WTC11 (cell line): Measurements from ENCODE around the gene DBH. TPM values are rescaled to one million over a fixed set of nuclear protein-coding genes. Genes with fewer than 3 reads are reported as not detected.
A peak's percentile ranks its signal among the peaks of the same experiment; 100 is the strongest.

Experiments
- ATAC-seq: fragments of 200-7000 bp; cut with Tn5 transposase; 2 replicates; pipeline ENCODE4 v1.10.0; 2021; ENCODE audit warnings: mild to moderate bottlenecking, moderate library complexity
- CTCF ChIA-PET: fragments of 300-600 bp; sonication (Branson Sonifier 250); formaldehyde crosslinking; loops from one replicate; lab custom pipeline; 2021; ENCODE audit warnings: antibody characterized with exemption; lab: Charles Lee
- POLR2A ChIA-PET: fragments of 350-600 bp; sonication (Branson Sonifier 250); formaldehyde crosslinking; loops from one replicate; lab custom pipeline; 2021; ENCODE audit warnings: antibody characterized with exemption; lab: Charles Lee
- DNase-seq: peaks from one replicate; pipeline ENCODE4 v3.0.0; 2021; ENCODE audit warnings: low spot score
- H3K27ac Mint-ChIP-seq: 2 replicates; pipeline ENCODE4 v1.8.0; 2021; ENCODE audit warnings: mixed read lengths
- H3K27me3 Mint-ChIP-seq: 2 replicates; pipeline ENCODE4 v1.8.0; 2021; ENCODE audit warnings: low read depth, mild to moderate bottlenecking, moderate library complexity, mixed read lengths
- H3K36me3 Mint-ChIP-seq: 2 replicates; pipeline ENCODE4 v1.8.0; 2021; ENCODE audit warnings: mixed read lengths
- H3K4me1 Mint-ChIP-seq: 2 replicates; pipeline ENCODE4 v1.8.0; 2022; ENCODE audit warnings: mixed read lengths
- H3K4me3 Mint-ChIP-seq: 2 replicates; pipeline ENCODE4 v1.8.0; 2021; ENCODE audit warnings: mild to moderate bottlenecking, moderate library complexity, mixed read lengths
- H3K9me3 Mint-ChIP-seq: 2 replicates; pipeline ENCODE4 v1.8.0; 2021; ENCODE audit warnings: mixed read lengths
- CREM ChIP-seq: sonication (generic); formaldehyde crosslinking; IDR thresholded peaks from 2 replicates; pipeline ENCODE4 v1.8.1; 2022; ENCODE audit warnings: mild to moderate bottlenecking, missing genetic modification reagents, moderate library complexity
- ELF4 ChIP-seq: sonication (generic); formaldehyde crosslinking; IDR thresholded peaks from 2 replicates; pipeline ENCODE4 v1.8.1; 2022; ENCODE audit warnings: low read depth, mild to moderate bottlenecking, moderate library complexity, missing genetic modification reagents
- FOXK1 ChIP-seq: sonication (generic); formaldehyde crosslinking; IDR thresholded peaks from 2 replicates; pipeline ENCODE4 v1.8.0; 2022; ENCODE audit warnings: mild to moderate bottlenecking, moderate library complexity, missing genetic modification reagents
- GRHL2 ChIP-seq: fragments of 250-450 bp; sonication (Bioruptor Pico); IDR thresholded peaks from 2 replicates; pipeline ENCODE4 v1.8.0; 2022; ENCODE audit warnings: mild to moderate bottlenecking, moderate library complexity; ENCODE audit not compliant: insufficient replicate concordance, severe bottlenecking
- JUN ChIP-seq: sonication (generic); formaldehyde crosslinking; IDR thresholded peaks from 2 replicates; pipeline ENCODE4 v1.8.0; 2023; ENCODE audit warnings: mild to moderate bottlenecking, missing genetic modification reagents
- NFATC4 ChIP-seq: fragments of 250-450 bp; sonication (Bioruptor Pico); IDR thresholded peaks from 2 replicates; pipeline ENCODE4 v1.9.0; 2021; ENCODE audit warnings: mild to moderate bottlenecking
- NFE2L1 ChIP-seq: sonication (generic); formaldehyde crosslinking; IDR thresholded peaks from 2 replicates; pipeline ENCODE4 v1.8.1; 2023; ENCODE audit warnings: missing genetic modification reagents
- NR1H2 ChIP-seq: sonication (generic); formaldehyde crosslinking; IDR thresholded peaks from 2 replicates; pipeline ENCODE4 v1.9.0; 2021; ENCODE audit warnings: mild to moderate bottlenecking, moderate library complexity, missing genetic modification reagents
- OVOL2 ChIP-seq: fragments of 250-450 bp; sonication (Bioruptor Pico); IDR thresholded peaks from 2 replicates; pipeline ENCODE4 v1.9.0; 2021; ENCODE audit warnings: mild to moderate bottlenecking, borderline replicate concordance
- RORB ChIP-seq: fragments of 250-450 bp; sonication (Bioruptor Pico); IDR thresholded peaks from 2 replicates; pipeline ENCODE4 v1.9.0; 2021; ENCODE audit warnings: mild to moderate bottlenecking
- SP1 ChIP-seq: sonication (generic); formaldehyde crosslinking; conservative IDR thresholded peaks from 2 replicates; pipeline ENCODE4 v1.8.1; 2022; ENCODE audit warnings: missing genetic modification reagents
- TCF7 ChIP-seq: sonication (generic); formaldehyde crosslinking; IDR thresholded peaks from 2 replicates; pipeline ENCODE4 v1.8.0; 2022; ENCODE audit warnings: mild to moderate bottlenecking, low read depth, missing genetic modification reagents, moderate library complexity
- ZNF317 ChIP-seq: sonication (generic); formaldehyde crosslinking; IDR thresholded peaks from 2 replicates; pipeline ENCODE4 v1.8.1; 2023; ENCODE audit warnings: low read depth, mild to moderate bottlenecking, moderate library complexity, missing genetic modification reagents, borderline replicate concordance
- ZNF416 ChIP-seq: fragments of 250-450 bp; sonication (Bioruptor Pico); IDR thresholded peaks from 2 replicates; pipeline ENCODE4 v1.9.0; 2021; ENCODE audit warnings: mild to moderate bottlenecking, inconsistent platforms
- total RNA-seq: library from RNA; stranded (reverse); gene quantifications from 3 replicates; pipeline ENCODE4 v1.2.3, GENCODE V29; 2021
- TF ChIP-seq, protein P1 (sequence below): sonication (generic); formaldehyde crosslinking; IDR thresholded peaks from 2 replicates; pipeline ENCODE4 v1.8.0; 2022; ENCODE audit warnings: missing genetic modification reagents
- TF ChIP-seq, protein P2 (sequence below): fragments of 250-450 bp; sonication (Bioruptor Pico); IDR thresholded peaks from 2 replicates; pipeline ENCODE4 v1.9.0; 2021; ENCODE audit warnings: moderate library complexity, mild to moderate bottlenecking, inconsistent platforms, borderline replicate concordance
- TF ChIP-seq, protein P3 (sequence below): sonication (generic); formaldehyde crosslinking; IDR thresholded peaks from 2 replicates; pipeline ENCODE4 v1.8.1; 2023; ENCODE audit warnings: mild to moderate bottlenecking, missing genetic modification reagents, moderate library complexity
- TF ChIP-seq, protein P4 (sequence below): sonication (generic); formaldehyde crosslinking; IDR thresholded peaks from 2 replicates; pipeline ENCODE4 v1.8.1; 2023; ENCODE audit warnings: mild to moderate bottlenecking, moderate library complexity, missing genetic modification reagents
- TF ChIP-seq, protein P5 (sequence below): fragments of 250-450 bp; sonication (Bioruptor Pico); conservative IDR thresholded peaks from 2 replicates; pipeline ENCODE4 v1.9.0; 2021; ENCODE audit warnings: mild to moderate bottlenecking

The DBH gene
- total RNA-seq, 1 experiment from 2014 or later = 0.24 TPM

DNA sequence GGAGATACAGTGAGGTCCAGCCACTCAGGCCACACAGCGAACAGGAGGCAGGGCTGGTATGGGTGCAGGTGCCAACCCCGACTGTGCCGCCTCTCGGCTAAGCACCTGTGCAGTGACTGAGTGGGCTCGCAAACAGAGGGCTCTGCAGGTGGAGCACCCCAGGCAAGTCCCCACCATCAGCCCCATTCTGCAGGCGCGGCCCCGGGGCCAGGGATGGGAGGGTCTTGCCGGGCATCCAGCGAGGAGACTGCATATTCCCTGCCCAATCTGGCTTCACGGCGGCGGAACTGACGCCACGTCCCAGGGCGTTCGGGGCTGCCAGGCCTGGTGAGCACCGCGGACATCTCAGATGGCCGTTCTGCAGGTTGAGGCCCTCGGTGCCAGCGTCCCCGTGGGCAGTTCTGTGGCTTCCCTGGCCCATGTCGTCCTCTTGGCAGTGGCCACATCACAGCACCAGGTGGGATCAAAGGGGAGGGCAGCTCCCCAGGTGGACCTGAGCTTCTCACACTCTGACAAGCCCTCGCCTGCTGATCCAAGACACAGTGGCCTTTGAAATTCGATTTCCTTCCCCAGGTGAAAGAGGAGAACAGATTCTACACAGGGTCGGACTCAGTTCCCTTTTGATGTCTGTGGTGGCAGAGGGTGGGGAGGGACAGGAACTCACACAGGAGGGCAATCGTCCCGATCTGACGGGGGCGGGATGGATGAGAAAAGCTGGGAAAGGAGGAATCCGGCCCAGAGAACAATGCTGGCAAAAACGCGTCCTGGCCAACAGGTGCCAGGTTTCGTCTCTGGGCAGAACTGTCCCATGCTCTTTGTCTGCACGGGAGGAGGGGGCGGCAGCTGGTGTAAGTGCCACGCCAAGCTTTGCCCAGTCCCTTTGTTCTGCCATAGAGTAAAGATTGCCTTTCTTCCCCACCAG lies 18.8 kb downstream of the DBH start:
- POLR2A ChIA-PET = interaction anchor here (0.5 kb wide), 1 partner anchor 14 kb away, joined by 3 read pairs; no protein-coding TSS in a partner anchor
- no peak for DNase-seq
- CTCF ChIA-PET = interaction anchor here (0.9 to 1.6 kb wide), 4 partner anchors 9 to 129 kb away, joined by 3 to 4 read pairs (median 3); no protein-coding TSS in a partner anchor

DNA sequence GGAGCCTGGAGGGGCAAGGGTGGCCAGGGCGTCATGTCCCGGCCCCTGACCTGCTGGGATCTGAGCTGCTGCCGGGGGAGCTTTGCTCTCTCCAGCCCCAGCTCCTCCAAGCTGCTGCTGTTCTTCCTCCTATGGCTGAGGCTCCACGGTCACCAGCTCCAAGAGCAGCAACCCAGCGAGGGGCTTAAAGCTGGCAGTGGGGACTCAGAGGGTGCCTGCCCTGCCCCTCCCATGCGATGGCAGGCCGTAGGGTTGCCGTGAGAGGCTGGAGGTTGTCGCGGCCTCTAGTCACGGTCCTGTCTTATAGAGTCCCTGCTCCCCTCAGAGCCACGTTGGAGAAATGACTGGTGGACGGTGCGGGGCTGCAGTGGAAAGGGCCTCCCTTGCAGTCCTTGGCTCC lies 19.5 kb downstream of the DBH start:
- ATAC-seq (no peak), DNase-seq (no peak)
- H3K4me1 Mint-ChIP-seq = peaks cover 19% of the 10 kb centered on the region
- ChIA-PET CTCF (interaction anchor here (0.9 to 1.6 kb wide), 4 partner anchors 9 to 130 kb away, joined by 3 to 4 read pairs (median 3); no protein-coding TSS in a partner anchor), POLR2A (interaction anchor here (0.5 kb wide), 2 partner anchors 14 to 83 kb away, joined by 3 to 4 read pairs; partner anchors contain the start of gene SARDH)
- H3K27me3 Mint-ChIP-seq = peaks cover 19% of the 10 kb centered on the region
- H3K27ac Mint-ChIP-seq = no peak overlapping the region
- no peaks in the 10 kb centered on the region for H3K9me3 Mint-ChIP-seq
- no peaks in the 10 kb centered on the region for H3K36me3 Mint-ChIP-seq
- H3K4me3 Mint-ChIP-seq = no peak overlapping the region
- TF ChIP-seq, protein P1, sequence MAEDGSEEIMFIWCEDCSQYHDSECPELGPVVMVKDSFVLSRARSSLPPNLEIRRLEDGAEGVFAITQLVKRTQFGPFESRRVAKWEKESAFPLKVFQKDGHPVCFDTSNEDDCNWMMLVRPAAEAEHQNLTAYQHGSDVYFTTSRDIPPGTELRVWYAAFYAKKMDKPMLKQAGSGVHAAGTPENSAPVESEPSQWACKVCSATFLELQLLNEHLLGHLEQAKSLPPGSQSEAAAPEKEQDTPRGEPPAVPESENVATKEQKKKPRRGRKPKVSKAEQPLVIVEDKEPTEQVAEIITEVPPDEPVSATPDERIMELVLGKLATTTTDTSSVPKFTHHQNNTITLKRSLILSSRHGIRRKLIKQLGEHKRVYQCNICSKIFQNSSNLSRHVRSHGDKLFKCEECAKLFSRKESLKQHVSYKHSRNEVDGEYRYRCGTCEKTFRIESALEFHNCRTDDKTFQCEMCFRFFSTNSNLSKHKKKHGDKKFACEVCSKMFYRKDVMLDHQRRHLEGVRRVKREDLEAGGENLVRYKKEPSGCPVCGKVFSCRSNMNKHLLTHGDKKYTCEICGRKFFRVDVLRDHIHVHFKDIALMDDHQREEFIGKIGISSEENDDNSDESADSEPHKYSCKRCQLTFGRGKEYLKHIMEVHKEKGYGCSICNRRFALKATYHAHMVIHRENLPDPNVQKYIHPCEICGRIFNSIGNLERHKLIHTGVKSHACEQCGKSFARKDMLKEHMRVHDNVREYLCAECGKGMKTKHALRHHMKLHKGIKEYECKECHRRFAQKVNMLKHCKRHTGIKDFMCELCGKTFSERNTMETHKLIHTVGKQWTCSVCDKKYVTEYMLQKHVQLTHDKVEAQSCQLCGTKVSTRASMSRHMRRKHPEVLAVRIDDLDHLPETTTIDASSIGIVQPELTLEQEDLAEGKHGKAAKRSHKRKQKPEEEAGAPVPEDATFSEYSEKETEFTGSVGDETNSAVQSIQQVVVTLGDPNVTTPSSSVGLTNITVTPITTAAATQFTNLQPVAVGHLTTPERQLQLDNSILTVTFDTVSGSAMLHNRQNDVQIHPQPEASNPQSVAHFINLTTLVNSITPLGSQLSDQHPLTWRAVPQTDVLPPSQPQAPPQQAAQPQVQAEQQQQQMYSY (CRISPR knock-in tag) = no peak
- TF ChIP-seq NR1H2 (CRISPR knock-in tag) (no peak), ZNF317 (no peak), OVOL2 (CRISPR knock-in tag) (no peak), ZNF416 (CRISPR knock-in tag) (no peak), NFATC4 (no peak), RORB (CRISPR knock-in tag) (no peak), NFE2L1 (CRISPR knock-in tag) (no peak), ELF4 (CRISPR knock-in tag) (no peak), FOXK1 (CRISPR knock-in tag) (no peak), CREM (CRISPR knock-in tag) (no peak), JUN (CRISPR knock-in tag) (no peak), TCF7 (CRISPR knock-in tag) (no peak), GRHL2 (CRISPR knock-in tag) (no peak)
- TF ChIP-seq, protein P2, sequence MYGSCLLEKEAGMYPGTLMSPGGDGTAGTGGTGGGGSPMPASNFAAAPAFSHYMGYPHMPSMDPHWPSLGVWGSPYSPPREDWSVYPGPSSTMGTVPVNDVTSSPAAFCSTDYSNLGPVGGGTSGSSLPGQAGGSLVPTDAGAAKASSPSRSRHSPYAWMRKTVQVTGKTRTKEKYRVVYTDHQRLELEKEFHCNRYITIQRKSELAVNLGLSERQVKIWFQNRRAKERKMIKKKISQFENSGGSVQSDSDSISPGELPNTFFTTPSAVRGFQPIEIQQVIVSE (CRISPR knock-in tag) = no peak
- TF ChIP-seq, protein P3, sequence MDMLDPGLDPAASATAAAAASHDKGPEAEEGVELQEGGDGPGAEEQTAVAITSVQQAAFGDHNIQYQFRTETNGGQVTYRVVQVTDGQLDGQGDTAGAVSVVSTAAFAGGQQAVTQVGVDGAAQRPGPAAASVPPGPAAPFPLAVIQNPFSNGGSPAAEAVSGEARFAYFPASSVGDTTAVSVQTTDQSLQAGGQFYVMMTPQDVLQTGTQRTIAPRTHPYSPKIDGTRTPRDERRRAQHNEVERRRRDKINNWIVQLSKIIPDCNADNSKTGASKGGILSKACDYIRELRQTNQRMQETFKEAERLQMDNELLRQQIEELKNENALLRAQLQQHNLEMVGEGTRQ (CRISPR knock-in tag) = no peak
- TF ChIP-seq, protein P4, sequence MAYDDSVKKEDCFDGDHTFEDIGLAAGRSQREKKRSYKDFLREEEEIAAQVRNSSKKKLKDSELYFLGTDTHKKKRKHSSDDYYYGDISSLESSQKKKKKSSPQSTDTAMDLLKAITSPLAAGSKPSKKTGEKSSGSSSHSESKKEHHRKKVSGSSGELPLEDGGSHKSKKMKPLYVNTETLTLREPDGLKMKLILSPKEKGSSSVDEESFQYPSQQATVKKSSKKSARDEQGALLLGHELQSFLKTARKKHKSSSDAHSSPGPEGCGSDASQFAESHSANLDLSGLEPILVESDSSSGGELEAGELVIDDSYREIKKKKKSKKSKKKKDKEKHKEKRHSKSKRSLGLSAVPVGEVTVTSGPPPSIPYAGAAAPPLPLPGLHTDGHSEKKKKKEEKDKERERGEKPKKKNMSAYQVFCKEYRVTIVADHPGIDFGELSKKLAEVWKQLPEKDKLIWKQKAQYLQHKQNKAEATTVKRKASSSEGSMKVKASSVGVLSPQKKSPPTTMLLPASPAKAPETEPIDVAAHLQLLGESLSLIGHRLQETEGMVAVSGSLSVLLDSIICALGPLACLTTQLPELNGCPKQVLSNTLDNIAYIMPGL (CRISPR knock-in tag) = no peak
- TF ChIP-seq, protein P5, sequence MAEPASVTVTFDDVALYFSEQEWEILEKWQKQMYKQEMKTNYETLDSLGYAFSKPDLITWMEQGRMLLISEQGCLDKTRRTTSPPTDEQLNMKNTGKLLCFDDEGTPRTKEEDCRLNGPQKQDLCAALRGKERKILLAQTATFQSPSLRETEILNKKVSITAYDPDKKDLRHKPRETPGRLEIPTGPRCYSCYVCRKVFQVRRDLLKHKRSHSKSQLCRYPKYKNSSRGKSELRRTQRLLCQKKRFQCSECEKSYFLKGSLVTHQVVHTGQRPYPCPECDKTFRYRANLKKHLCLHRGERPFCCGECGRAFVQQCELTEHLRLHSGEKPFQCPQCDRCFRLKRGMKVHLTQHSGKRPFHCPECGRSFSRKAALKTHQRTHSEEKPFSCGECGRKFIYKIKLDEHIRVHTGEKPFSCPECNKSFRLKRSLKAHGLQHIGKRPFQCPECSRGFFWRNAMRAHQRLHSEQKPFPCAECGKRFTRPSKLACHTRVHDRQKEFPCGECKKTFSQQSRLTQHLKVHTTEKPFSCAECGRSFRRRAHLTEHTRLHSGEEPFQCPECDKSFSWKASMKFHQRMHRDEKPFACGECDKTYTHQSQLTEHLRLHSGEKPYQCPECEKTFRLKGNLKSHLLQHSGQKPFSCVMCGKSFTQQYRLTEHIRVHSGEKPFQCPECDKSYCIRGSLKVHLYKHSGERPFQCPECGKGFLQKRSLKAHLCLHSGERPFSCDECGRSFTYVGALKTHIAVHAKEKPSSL = no peak

More for the DNA sequence above, 18.8 kb downstream of the DBH start:
- 0 out of 2 replicates have a peak overlapping the region, but pooled peaks have one; percentile 8 for H3K27ac Mint-ChIP-seq
- H3K36me3 Mint-ChIP-seq = no peaks in the 10 kb centered on the region
- TF ChIP-seq, protein P5 = no peak
- TF ChIP-seq SP1 (CRISPR knock-in tag) = no peak
- no peak for TF ChIP-seq TCF7 (CRISPR knock-in tag)
- TF ChIP-seq ZNF317 = no peak
- no peak for TF ChIP-seq JUN (CRISPR knock-in tag)
- H3K4me1 Mint-ChIP-seq = peaks cover 19% of the 10 kb centered on the region
- H3K9me3 Mint-ChIP-seq = no peaks in the 10 kb centered on the region
- no peak overlapping the region for H3K4me3 Mint-ChIP-seq
- peaks cover 19% of the 10 kb centered on the region for H3K27me3 Mint-ChIP-seq
- no peak for ATAC-seq
